ENCODE results near the gene ST6GALNAC3.

Gene ST6GALNAC3

GRCh38 chr1:76542359-76542758 is 467.8 kb downstream of the ST6GALNAC3 start:
- no peak for FAIRE-seq

- no peak for FAIRE-seq
Observed at GRCh38 chr1:76543495-76543894, 468.9 kb downstream of the ST6GALNAC3 start.

DNA sequence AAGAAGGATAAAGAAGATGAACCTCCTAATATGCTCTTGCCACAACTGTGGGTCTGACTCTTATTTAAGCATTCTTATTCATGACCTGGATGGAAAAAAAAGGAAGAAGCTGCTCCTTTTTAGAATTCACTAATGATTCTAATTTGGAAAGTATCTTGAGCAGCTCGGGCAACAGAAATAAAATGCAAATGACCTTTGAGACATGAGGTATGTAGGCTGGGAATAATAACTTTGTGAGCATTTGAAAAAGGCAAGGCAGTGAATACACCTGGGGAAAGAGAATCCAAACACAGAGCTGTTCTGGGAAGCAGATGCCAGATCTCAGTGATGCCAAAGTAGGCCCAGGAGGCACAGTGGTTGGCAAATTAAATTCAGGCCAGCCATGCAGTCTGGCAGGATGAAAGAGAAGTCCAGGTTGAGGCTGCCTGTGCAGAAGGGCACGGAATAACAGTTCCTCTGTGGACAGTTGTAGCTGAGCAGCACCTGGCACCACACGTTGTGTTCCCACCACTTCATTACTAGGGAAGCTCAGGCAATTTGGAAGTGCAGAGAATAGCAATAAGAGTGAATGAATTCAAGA is 471.9 kb downstream of the ST6GALNAC3 start:
- FAIRE-seq = no peak

GRCh38 chr1:76547916-76548315 is 473.4 kb downstream of the ST6GALNAC3 start:
- no peak for FAIRE-seq

DNA sequence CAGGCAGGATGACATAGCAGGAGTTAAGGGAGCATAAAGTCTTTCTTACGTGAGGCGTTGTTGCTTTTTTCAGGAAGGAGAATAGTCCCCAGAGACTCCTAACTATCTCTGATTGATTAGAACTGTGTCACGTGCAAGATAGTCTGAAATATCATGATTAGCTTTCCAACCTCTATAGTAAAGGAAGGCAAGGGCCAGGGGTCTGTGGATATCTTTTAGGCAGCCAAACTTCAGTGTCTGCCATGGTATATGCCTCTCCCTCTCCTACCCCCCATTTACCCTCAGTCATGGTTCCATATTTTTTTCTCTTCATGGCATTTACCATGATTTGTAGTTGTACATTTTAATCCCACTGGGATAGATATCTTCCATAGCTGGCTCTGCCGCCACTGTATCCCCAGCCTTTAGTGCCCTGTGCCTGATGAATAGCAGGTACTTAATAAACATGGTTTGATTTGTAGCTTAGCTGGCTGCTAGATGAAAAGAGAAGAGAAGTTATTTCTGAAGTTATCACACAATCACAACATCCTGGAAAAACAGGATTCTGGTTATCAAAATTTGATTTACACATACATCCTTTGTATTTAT is 474.1 kb downstream of the ST6GALNAC3 start:
- no peak for FAIRE-seq

GRCh38 chr1:76554283-76554682 is 479.7 kb downstream of the ST6GALNAC3 start:
- no peak for FAIRE-seq

DNA sequence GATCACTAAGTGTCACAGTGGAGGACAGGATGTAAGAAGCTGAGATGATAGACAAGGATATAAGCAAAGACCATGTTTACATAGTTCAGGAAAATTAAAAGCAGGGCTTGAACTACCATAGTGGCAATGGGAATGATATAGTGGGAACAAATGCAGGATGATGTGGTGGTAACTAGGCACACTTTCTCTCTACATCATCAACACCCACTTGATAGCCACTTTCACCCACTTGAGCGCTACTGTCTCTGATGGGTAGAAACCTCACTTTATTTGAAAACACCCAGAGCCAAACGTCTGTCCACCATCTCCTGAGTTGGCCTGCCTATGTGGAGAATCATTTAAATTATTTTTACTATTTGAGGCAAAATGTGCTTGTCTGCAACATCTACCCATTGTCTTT is 487.7 kb downstream of the ST6GALNAC3 start:
- no peak for FAIRE-seq

GRCh38 chr1:76568573-76569238 is 494.2 kb downstream of the ST6GALNAC3 start:
- FAIRE-seq = no peak

- FAIRE-seq = no peak
Observed at GRCh38 chr1:76571248-76571647, 496.7 kb downstream of the ST6GALNAC3 start.

DNA sequence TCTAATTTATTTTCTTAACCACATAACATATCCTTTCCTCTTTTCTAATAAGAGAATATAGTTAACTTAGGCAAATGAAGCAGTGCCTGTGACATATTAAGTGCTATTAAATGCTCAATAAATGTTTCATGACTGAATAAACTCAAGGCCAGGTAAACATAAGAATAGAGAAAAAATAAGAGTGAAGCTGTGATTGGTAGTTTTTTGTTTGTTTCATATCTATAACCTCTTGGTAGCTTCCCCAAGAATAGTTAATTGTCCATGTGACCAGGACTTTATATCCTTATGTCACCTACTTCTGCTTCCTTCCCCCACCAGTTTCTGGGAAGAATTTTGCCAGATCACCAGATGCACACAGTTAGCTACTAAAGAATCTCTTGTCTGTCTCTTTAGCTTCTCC is 497.7 kb downstream of the ST6GALNAC3 start:
- FAIRE-seq = no peak

DNA sequence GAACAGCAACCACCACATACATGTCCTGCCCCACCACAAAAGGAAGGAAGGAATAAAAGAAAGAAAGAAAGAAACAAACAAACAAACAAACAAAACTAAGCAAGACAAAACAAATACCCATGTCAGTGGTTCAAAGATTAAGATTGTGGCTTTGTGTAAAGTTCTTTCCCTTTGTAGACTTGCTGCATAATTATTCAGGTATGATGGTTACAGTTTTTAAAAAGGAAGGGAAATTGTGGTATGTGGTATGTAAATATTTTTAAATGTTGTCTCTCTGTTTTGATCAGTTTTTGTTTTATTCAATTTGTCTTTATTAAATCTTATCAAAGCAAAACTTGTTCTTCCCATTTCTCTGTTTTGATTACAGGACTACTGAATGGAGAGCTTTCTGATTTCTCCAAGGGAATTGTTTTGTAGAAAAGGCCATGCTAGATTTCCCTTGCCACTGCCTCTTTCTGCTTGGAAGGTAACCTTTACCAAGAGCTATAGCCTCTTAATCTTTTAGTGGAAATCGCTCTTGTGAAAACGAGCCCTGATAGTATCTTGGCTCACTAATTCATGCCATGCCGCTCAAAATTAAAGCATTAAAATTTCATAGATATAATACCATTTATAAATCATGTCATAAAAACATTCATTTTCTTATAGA is 502.5 kb downstream of the ST6GALNAC3 start:
- FAIRE-seq = no peak

DNA sequence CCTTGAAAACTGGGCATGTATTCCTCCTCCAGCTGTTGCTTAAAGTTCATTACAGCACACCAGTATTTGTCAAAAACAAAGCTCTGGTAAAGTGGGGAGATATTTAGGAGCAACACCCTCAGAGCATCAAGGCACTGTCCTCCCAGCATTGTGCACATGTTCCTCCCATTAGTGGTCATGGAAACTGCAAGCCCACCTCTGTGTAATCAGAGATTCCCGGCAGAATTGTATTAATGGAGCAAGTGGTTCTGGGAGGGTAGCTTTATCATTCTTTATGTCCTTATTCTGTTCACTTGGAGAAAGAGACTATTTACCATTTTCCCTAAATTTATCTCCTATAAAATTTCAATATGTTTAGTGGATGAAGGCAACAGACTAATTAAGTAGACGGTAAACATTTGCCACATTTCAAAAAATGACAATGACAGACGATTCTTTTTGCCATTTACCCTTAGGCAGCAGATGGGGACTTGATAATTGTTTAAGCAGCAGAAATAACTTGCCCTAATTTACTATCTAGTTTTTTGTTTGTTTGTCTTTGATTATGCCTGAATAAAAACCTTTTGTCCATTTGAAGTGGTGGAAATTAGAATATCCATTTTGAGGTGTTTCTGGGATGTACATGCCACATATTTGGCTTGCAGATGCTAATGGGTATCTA is 503.1 kb downstream of the ST6GALNAC3 start:
- no peak for FAIRE-seq

DNA sequence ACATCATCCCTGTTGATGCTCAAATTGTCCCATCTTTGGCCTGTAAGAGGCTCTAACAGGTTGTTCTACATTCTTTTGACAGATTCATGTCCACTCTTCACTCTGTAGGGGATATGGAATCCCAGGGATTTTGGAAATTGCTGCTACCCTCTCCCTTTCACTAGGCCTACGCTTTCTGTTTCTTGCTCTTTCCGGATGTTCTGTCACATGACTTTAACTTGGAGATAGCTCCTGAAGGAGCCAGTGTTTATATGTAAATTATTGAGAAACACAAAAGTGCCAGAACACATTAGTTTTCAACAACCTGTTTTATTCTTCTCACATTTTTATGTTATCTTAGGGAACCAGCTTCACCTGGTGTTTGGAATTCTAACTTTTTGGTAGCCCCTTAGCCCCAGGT is 505.7 kb downstream of the ST6GALNAC3 start:
- FAIRE-seq = no peak

DNA sequence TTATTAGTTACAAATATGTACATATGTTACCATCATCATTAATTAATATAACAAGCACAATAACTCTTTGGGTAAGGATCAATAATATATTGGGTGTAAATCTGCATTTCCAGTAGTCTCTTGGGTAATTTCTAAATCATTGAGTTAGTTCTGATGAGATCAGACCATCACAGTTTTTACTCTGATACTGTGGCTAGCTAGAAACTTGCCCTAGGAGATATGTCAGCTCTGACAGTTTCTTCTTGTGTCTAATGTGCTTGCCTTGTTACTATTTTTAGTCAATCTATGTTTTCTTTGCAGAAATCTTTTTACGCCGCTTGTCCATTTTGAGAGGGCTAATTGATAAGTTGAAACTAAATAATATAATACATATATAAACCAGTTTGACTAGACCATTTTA is 507.2 kb downstream of the ST6GALNAC3 start:
- FAIRE-seq = no peak

GRCh38 chr1:76583235-76583868 is 508.8 kb downstream of the ST6GALNAC3 start:
- no peak for FAIRE-seq

- no peak for FAIRE-seq
Observed at GRCh38 chr1:76583875-76584477, 509.4 kb downstream of the ST6GALNAC3 start.

- no peak for FAIRE-seq
Observed at GRCh38 chr1:76585980-76586674, 511.6 kb downstream of the ST6GALNAC3 start.

GRCh38 chr1:76587212-76587611 is 512.7 kb downstream of the ST6GALNAC3 start:
- no peak for FAIRE-seq

- FAIRE-seq = no peak
Observed at GRCh38 chr1:76591461-76591860, 516.9 kb downstream of the ST6GALNAC3 start.

GRCh38 chr1:76591963-76592362 is 517.4 kb downstream of the ST6GALNAC3 start:
- no peak for FAIRE-seq

GRCh38 chr1:76593141-76593540 is 518.6 kb downstream of the ST6GALNAC3 start:
- FAIRE-seq = no peak

GRCh38 chr1:76593618-76594017 is 519.1 kb downstream of the ST6GALNAC3 start:
- no peak for FAIRE-seq

Data from G401.6 (cell line).